Right renal pelvis (tissue), 4 donors: ENCODE measurements around the gene TIGIT. TPM values are rescaled to one million over a fixed set of nuclear protein-coding genes. Genes with fewer than 3 reads are reported as not detected.

Experiments used
- DNase-seq, 4 donors: peaks; one replicate each; pipeline ENCODE4 v3.0.0-alpha.2; 2013; ENCODE audit warnings: low read depth in 4 of 4, low spot score in 3 of 4, missing footprints in 1 of 4
- polyA plus RNA-seq, 4 donors: library from polyadenylated mRNA; unstranded; fragments of 120-200 nt; gene quantifications; one replicate each; pipeline ENCODE4 v1.2.1, GENCODE V29; 2013; ENCODE audit not compliant: insufficient read length in 4 of 4

Gene TIGIT
- polyA plus RNA-seq, 4 donors, result 0.07 to 0.11 (median 0.09) TPM

GRCh38 chr3:114308830-114309229 lies 15.0 kb downstream of the TIGIT start:
- DNase-seq, result no peak

DNA sequence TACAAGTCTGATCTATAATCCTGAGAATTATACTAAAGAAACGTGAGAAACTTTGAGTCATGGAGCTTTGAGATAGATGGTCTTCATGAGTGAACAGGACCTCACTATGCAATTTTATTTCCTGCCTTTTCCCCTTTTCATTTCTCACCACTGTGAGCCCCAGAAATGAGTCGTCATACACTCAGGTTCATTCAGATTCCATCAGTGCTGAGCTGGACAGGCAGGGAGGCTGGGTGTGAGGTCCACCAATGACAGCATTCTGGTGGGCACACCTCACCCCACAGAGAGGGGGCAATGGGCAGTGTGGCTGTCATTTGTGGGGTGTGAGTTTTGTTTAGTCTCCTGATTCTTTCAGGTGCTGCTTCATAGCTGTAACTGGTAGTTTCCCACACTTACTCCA lies 16.9 kb downstream of the TIGIT start:
- DNase-seq, result no peak

DNA sequence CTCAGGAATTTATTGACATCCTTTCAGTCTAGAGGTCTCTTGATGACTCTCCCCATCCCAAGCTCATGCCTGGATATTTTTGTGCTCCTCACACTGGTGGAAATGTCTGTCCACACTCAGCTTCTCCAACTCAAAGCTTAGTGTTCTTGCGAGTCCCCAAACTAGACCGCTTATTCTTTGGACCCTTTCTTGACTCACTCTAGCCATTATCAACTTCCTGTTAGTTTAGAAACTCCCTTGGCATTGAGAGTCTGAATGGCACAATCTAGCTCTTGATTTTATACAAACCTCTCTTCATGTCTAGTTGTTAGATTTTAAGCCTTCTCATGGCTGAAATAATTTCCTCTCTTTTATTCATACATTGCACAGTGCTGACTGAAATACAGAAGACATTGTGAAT lies 19.6 kb downstream of the TIGIT start:
- DNase-seq, result no peak

DNA sequence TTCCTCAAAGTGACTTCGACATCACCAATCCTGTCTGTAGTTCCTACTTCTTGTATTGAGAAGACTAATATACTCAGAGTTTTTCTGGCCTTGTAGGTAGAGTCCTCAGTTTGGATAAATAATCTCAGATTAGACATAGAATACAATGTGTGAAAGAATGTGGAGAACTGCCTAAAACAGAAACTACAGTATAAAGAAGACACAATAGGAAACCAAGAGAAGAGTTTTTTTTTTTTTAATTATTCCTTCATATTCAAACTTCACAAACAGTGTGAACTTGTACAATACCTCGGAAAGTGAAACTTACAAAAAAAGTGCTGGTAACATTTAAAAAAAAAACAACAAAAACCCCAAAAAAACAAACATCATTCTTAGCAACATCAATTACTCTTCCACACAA lies 20.5 kb downstream of the TIGIT start:
- DNase-seq, result no peak

GRCh38 chr3:114318295-114318694 lies 24.5 kb downstream of the TIGIT start:
- DNase-seq, result no peak

- no peak for DNase-seq
Observed at GRCh38 chr3:114319453-114319852, 25.6 kb downstream of the TIGIT start.

- DNase-seq, result no peak
Observed at GRCh38 chr3:114320246-114320645, 26.4 kb downstream of the TIGIT start.

GRCh38 chr3:114323546-114324254 lies 29.9 kb downstream of the TIGIT start:
- DNase-seq, result no peak

- no peak for DNase-seq
Observed at GRCh38 chr3:114327665-114328064, 33.8 kb downstream of the TIGIT start.

DNA sequence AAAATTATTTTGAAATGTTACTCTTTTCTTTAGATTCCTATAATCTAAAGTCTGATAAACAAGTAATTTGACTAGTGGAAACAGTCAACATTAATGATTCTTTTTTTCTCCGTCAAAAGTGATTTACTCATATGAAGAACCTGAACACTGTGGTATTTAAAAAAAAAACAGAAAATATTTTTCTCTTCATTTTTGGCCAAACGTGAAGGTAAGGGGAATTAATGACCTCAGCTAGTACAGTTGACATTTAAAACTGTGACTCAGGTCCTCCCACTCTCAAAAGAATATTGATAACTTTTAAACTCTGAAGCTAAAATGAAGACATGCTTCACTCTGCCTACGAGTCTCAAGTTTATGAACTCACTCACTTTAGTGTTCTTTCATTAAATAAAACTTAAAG lies 34.5 kb downstream of the TIGIT start:
- no peak for DNase-seq

DNA sequence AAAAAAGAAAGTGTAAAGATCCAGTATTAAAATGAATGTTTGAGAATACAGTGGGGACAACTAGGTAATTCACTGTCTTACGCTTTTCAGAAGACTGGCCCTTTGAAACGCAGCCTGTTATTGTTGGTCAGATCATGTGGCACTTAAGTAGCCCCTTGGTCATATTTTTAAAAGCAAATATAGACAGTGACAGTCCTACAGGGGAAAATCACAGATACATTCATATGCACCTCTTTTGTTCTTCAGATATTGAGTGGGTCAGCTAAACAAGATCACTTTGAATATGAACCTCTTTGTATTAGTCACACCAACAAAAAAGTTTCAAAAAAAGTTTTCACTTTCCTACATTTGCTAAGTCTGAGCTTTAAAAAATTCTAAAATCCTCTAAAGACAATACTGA lies 36.0 kb downstream of the TIGIT start:
- no peak for DNase-seq

DNA sequence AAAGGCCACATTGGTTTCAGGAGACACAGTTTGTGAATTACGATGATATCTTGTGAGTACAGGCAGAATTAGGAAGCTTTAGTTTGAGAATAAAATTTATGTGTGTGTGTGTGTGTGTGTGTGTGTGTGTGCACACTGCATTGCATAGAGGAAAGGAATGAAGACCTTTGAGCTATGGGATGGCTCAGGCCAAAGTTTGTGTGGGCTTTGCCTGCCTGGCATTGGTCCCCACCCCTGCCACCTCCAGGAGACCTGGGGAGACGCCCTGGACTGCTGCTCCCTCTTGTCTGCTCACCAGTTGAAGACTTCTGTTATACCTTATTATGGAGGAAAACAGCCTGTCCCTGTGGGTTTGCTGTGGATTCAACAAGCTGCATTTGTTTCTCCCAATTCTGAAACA lies 37.2 kb downstream of the TIGIT start:
- no peak for DNase-seq

- no peak for DNase-seq
Observed at GRCh38 chr3:114331710-114332109, 37.9 kb downstream of the TIGIT start.

- no peak for DNase-seq
Observed at GRCh38 chr3:114332342-114333179, 38.7 kb downstream of the TIGIT start.

DNA sequence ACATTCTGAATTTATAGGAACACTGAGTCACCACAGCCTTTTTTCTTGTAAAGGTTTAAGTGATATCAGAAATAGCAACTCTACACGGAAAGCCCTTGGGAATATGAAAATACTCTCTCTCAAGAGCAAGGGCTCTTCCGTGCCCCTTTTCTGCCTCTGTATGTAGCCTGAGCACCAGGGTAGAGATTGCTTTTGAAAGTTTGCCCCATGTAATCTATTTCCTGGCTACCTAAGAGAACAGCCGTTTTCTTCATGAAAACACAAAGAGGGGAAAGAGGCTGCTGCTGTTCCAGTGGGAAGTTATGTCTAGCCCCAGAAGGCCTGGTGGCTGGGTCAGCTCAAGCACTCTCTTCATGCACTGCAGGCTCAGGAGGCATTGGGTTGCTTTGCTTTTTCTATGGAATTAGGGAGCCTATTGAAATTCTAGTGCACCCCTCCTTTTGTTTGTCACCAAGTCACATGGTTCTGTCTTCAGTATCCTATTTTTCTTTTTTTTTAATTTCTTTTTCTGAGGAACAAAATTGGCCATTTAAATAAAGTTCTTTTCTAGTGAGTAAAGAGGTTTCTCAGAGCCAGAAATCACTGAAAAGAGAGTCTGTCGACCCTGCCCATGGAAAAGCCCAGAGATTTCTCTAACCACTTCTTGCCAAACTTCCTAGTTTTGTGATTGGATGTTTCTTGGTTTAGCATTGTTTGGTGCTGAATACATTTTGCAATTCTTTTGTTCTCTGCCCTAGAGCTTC lies 39.5 kb downstream of the TIGIT start:
- no peak for DNase-seq

DNA sequence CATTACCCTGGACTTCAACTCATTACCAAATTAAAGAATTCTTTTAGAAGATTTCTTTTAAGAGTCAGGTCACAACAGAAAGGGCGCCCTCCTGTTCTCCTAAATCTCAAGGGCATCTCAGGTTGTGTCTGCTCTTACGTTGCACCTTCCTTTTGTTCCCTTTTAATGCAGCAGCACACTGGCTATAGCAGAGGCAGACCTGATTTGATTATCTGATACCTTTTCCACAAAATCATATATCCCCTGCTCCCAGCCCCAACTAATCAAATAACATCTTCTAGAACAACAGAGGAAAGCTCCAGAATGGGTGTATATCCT lies 40.1 kb downstream of the TIGIT start:
- DNase-seq, result no peak

- no peak for DNase-seq
Observed at GRCh38 chr3:114336122-114336697, 42.4 kb downstream of the TIGIT start.

GRCh38 chr3:114336857-114337256 lies 43.0 kb downstream of the TIGIT start:
- DNase-seq, result no peak

DNA sequence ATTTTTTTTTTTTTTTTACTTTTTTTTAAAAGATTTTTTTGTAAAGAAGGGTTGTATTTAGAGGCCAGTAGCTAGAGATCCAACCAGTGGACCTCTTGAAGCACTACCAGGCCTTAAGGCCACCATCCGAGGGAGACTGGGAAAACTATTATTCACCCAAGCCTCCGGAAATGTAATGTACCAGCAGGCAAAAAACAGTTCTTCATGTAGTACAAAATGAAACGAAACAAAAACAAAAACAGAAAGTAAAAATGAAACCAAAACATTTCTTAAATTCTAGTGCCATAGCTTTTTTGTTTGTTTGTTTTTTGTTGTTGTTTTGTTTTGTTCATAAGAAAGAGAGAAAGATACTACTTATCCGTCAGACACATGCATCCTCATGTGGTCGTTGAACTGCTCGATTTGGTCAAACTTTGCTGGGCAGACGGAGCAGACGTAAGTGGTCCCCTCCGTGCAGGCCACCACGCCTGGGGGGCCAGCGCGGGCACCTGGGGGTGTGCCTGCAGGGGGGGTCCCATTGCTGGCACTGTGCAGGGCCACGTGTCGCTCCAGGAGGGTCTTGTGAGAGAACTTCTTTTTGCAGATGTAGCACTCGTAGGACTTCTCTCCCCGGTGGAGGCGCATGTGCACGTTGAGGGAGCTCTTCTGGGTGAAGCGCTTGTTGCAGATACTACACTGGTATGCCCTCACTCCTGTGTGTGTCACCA lies 45.0 kb downstream of the TIGIT start:
- DNase-seq, result no peak

DNA sequence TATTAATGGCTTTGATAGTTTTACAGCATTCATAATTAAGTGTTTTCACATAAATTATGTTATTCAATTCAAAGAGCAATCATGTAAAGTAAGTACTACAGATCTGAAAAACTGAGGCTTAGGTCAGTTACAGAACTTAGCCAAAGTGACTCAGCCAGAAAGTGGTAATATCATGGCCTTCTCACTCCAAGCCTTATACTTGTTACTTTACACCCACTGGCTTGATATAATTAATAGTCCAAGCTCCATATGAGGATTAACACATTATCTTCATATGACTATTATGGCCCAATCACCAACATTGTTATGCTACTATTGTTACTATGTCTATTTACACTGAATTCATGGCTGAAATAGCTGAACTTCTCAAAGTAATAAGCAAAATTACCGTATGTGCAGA lies 50.7 kb downstream of the TIGIT start:
- no peak for DNase-seq

GRCh38 chr3:114350271-114350670 lies 56.4 kb downstream of the TIGIT start:
- no peak for DNase-seq
